HL-60 (cell line): ENCODE data around the gene COL21A1.

Experiments used
- TF ChIP-seq, protein P1 (sequence below): IDR thresholded peaks from one replicate; pipeline ENCODE4 v1.5.1; 2011; ENCODE audit warnings: low read length, control low read depth, inconsistent platforms; ENCODE audit not compliant: insufficient read depth
- TF ChIP-seq, protein P2 (sequence below): IDR thresholded peaks from 2 replicates; pipeline ENCODE4 v1.6.1; 2012; ENCODE audit warnings: low read depth; ENCODE audit not compliant: insufficient replicate concordance

DNA sequence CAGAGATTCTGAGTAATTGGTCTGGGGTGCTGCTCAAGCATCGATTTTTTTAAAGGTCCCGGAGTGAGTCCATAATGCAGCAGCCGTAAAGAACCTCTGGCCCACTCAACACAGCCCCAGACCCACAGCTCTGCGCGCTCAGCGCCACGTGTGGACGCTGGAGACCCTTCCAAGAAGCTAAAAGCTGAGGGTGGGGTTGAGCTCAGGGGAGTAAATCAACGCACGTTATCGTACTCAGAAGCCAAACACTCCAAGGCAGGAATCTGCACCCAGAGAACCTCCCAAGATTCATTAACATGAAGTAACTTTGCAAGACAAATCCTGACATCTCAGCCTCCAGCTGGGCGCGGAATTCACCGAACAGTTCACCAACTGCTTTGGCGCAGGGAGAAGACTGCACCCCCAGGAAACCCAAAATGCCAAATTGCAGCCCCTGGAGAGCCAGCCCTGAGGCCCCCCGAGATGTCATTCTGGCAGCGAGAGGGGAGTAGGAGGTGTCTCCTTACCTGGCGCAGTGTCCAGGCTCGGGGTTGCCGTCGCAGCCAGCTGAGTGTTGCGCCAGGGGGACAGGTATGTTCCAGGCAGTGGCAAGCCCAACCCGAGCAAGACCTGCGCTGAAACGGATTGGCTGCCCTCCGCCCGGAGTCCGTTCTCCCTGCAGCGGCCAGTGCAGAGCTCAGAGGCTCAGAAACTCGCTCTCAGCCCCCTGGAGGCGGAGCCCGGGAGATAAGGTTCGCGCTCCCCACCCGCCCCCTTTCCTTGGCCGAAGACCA, at the start of gene COL21A1:
- TF ChIP-seq, protein P1, sequence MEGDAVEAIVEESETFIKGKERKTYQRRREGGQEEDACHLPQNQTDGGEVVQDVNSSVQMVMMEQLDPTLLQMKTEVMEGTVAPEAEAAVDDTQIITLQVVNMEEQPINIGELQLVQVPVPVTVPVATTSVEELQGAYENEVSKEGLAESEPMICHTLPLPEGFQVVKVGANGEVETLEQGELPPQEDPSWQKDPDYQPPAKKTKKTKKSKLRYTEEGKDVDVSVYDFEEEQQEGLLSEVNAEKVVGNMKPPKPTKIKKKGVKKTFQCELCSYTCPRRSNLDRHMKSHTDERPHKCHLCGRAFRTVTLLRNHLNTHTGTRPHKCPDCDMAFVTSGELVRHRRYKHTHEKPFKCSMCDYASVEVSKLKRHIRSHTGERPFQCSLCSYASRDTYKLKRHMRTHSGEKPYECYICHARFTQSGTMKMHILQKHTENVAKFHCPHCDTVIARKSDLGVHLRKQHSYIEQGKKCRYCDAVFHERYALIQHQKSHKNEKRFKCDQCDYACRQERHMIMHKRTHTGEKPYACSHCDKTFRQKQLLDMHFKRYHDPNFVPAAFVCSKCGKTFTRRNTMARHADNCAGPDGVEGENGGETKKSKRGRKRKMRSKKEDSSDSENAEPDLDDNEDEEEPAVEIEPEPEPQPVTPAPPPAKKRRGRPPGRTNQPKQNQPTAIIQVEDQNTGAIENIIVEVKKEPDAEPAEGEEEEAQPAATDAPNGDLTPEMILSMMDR = no peak
- TF ChIP-seq, protein P2, sequence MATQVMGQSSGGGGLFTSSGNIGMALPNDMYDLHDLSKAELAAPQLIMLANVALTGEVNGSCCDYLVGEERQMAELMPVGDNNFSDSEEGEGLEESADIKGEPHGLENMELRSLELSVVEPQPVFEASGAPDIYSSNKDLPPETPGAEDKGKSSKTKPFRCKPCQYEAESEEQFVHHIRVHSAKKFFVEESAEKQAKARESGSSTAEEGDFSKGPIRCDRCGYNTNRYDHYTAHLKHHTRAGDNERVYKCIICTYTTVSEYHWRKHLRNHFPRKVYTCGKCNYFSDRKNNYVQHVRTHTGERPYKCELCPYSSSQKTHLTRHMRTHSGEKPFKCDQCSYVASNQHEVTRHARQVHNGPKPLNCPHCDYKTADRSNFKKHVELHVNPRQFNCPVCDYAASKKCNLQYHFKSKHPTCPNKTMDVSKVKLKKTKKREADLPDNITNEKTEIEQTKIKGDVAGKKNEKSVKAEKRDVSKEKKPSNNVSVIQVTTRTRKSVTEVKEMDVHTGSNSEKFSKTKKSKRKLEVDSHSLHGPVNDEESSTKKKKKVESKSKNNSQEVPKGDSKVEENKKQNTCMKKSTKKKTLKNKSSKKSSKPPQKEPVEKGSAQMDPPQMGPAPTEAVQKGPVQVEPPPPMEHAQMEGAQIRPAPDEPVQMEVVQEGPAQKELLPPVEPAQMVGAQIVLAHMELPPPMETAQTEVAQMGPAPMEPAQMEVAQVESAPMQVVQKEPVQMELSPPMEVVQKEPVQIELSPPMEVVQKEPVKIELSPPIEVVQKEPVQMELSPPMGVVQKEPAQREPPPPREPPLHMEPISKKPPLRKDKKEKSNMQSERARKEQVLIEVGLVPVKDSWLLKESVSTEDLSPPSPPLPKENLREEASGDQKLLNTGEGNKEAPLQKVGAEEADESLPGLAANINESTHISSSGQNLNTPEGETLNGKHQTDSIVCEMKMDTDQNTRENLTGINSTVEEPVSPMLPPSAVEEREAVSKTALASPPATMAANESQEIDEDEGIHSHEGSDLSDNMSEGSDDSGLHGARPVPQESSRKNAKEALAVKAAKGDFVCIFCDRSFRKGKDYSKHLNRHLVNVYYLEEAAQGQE = no peak
